HepG2 (cell line): ENCODE data around the gene CLEC19A. TPM values are rescaled to one million over a fixed set of nuclear protein-coding genes. Genes with fewer than 3 reads are reported as not detected.
A peak's percentile ranks its signal among the peaks of the same experiment; 100 is the strongest.

Experiments
- ATAC-seq: fragments of 200-7000 bp; cut with Tn5 transposase; 3 replicates; pipeline ENCODE4 v1.9.1; 2020; ENCODE audit warnings: mild to moderate bottlenecking, moderate library complexity
- BruUV-seq: library from RNA; stranded (reverse); fragments of 400-500 nt; replicated peaks from 2 replicates; lab custom pipeline; 2021; lab: Mats Ljungman, UMichigan
- CTCF ChIA-PET: fragments of 300-600 bp; formaldehyde crosslinking; extraction: SDS; loops from one replicate; lab custom pipeline; 2021; ENCODE audit warnings: low total read pairs, inconsistent platforms, low intra/inter-chr PET ratio; lab: Yijun Ruan, JAX
- POLR2A ChIA-PET: fragments of 350-600 bp; sonication (Branson Sonifier 250); formaldehyde crosslinking; loops from one replicate; lab custom pipeline; 2020; ENCODE audit warnings: antibody characterized with exemption, inconsistent platforms; lab: Yijun Ruan, JAX
- DNase-seq: peaks from one replicate; pipeline ENCODE4 v3.0.0-alpha.2; 2015; ENCODE audit warnings: low spot score
- FAIRE-seq: peaks from 3 replicates; lab custom pipeline; 2011; peaks lifted over from hg19 to GRCh38; lab: Jason Lieb, UNC
- H2AFZ ChIP-seq: one replicate; pipeline ENCODE4 v1.6.1; 2011; ENCODE audit warnings: low read length, inconsistent platforms
- H3K27ac ChIP-seq: fragments of 300-600 bp; 3 replicates; pipeline ENCODE4 v1.8.0; 2011; ENCODE audit warnings: mixed run types, mild to moderate bottlenecking, mixed read lengths, low read length, inconsistent platforms; ENCODE audit not compliant: insufficient read depth; ENCODE audit errors: extremely low read length
- H3K27me3 ChIP-seq, 2 experiments: fragments of 200-600 bp in 1 of 2; 2 replicates in 1 of 2; 3 replicates in 1 of 2; pipeline versions ENCODE4 v1.6.0 to v1.8.0; 2011; ENCODE audit warnings: low read length in 2 of 2, mild to moderate bottlenecking in 2 of 2, moderate library complexity in 2 of 2, inconsistent platforms in 1 of 2; ENCODE audit not compliant: insufficient read depth in 2 of 2, control insufficient read depth in 1 of 2
- H3K36me3 ChIP-seq, 2 experiments: fragments of 200-600 bp in 1 of 2; replicated peaks in 1 of 2; 2 replicates in 1 of 2; 3 replicates in 1 of 2; pipeline versions ENCODE4 v1.5.1 to v1.8.0; 2011; ENCODE audit warnings: low read length in 2 of 2, inconsistent platforms in 1 of 2; ENCODE audit not compliant: insufficient read depth in 2 of 2, control insufficient read depth in 1 of 2
- H3K4me1 ChIP-seq: 2 replicates; pipeline ENCODE4 v1.5.1; 2012; ENCODE audit warnings: low read length, inconsistent platforms; ENCODE audit not compliant: insufficient read depth
- H3K4me2 ChIP-seq: 2 replicates; pipeline ENCODE4 v1.6.0; 2011; ENCODE audit warnings: low read depth, low read length, inconsistent platforms
- H3K4me3 ChIP-seq, 3 experiments: fragments of 200-600 bp in 1 of 3; sonication (generic), shearing (Covaris generic) in 1 of 3; replicated peaks in 1 of 3; 2 replicates each; pipeline ENCODE4 v1.5.1; 2011 to 2016; ENCODE audit warnings: low read length in 3 of 3, inconsistent platforms in 2 of 3, low read depth in 2 of 3, mild to moderate bottlenecking in 2 of 3, control low read depth in 1 of 3, mixed read lengths in 1 of 3; ENCODE audit not compliant: insufficient read depth in 1 of 3
- H3K79me2 ChIP-seq: one replicate; pipeline ENCODE4 v1.6.1; 2011; ENCODE audit warnings: low read length, inconsistent platforms; ENCODE audit not compliant: insufficient read depth
- H3K9ac ChIP-seq: 2 replicates; pipeline ENCODE4 v1.6.0; 2011; ENCODE audit warnings: mild to moderate bottlenecking, low read depth, low read length, inconsistent platforms; ENCODE audit not compliant: insufficient read depth
- H3K9me3 ChIP-seq: 2 replicates; pipeline ENCODE4 v1.5.1; 2012; ENCODE audit warnings: mild to moderate bottlenecking, low read length
- H4K20me1 ChIP-seq: 2 replicates; pipeline ENCODE4 v1.6.0; 2011; ENCODE audit warnings: inconsistent platforms, mild to moderate bottlenecking, low read length, moderate library complexity; ENCODE audit not compliant: insufficient read depth
- AKAP8 ChIP-seq: sonication (generic); formaldehyde crosslinking; IDR thresholded peaks from 2 replicates; pipeline ENCODE4 v1.5.1; 2020; ENCODE audit warnings: mild to moderate bottlenecking, missing genetic modification reagents
- KAT8 ChIP-seq: IDR thresholded peaks from 2 replicates; pipeline ENCODE4 v1.6.1; 2016; ENCODE audit warnings: missing genetic modification reagents, missing compliant biosample characterization
- NCOA5 ChIP-seq: sonication (generic); formaldehyde crosslinking; IDR thresholded peaks from 2 replicates; pipeline ENCODE4 v1.4.0; 2020; ENCODE audit warnings: missing genetic modification reagents
- NFIB ChIP-seq: sonication (generic); formaldehyde crosslinking; IDR thresholded peaks from 2 replicates; pipeline ENCODE4 v1.9.0; 2021; ENCODE audit warnings: missing genetic modification reagents, mild to moderate bottlenecking, borderline replicate concordance
- NR3C1 ChIP-seq: sonication (generic); formaldehyde crosslinking; IDR thresholded peaks from 2 replicates; pipeline ENCODE4 v1.4.0; 2020; ENCODE audit warnings: missing genetic modification reagents
- RFX3 ChIP-seq: IDR thresholded peaks from 2 replicates; pipeline ENCODE4 v1.6.1; 2016; ENCODE audit warnings: missing biosample characterization, missing genetic modification reagents
- SRSF1 ChIP-seq: fragments of 200-400 bp; formaldehyde crosslinking; optimal IDR thresholded peaks from 2 replicates; pipeline ENCODE3; 2017; ENCODE audit warnings: mild to moderate bottlenecking, low read depth, low read length, moderate library complexity
- U2AF1 ChIP-seq: fragments of 200-400 bp; formaldehyde crosslinking; optimal IDR thresholded peaks from 2 replicates; pipeline ENCODE3; 2017; ENCODE audit warnings: mild to moderate bottlenecking, low read depth, low read length
- ZFP82 ChIP-seq: sonication (generic); formaldehyde crosslinking; IDR thresholded peaks from 2 replicates; pipeline ENCODE4 v1.5.1; 2020; ENCODE audit warnings: mild to moderate bottlenecking, missing genetic modification reagents, borderline replicate concordance
- ZNF121 ChIP-seq: sonication (generic); formaldehyde crosslinking; IDR thresholded peaks from 2 replicates; pipeline ENCODE4 v1.5.0; 2020; ENCODE audit warnings: mild to moderate bottlenecking, missing genetic modification reagents
- WGBS: methylation state at CpG from one replicate; pipeline ENCODE4 v1.1.6; 2017; ENCODE audit warnings: low lambda C conversion rate; 5-methylcytosine and 5-hydroxymethylcytosine counted together
- in situ Hi-C: cut with HindIII; loops from 2 replicates; pipeline ENCODE4 v1.10.0; 2017; ENCODE audit warnings: low pct_unique_long_range_greater_than_20kb; ENCODE audit not compliant: extremely low pct_ligation_motif_present
- intact Hi-C: fragments of 100-400 bp; cut with micrococcal nuclease; formaldehyde crosslinking; loops from one replicate; pipeline ENCODE4 v1.10.0; 2022; ENCODE audit not compliant: unreplicated experiment
- polyA plus RNA-seq, 8 experiments: library from polyadenylated mRNA; depleted of rRNA in 3 of 8; stranded (reverse) in 7 of 8; unstranded in 1 of 8; fragments of >200 nt; fragmentation: Illumina TruSeq in 4 of 8; extraction: Trizol in 4 of 8; gene quantifications; 2 replicates each; pipeline versions ENCODE4 v1.2.1 to v1.2.3, GENCODE V29; 2011 to 2016; ENCODE audit warnings: low read depth in 4 of 8, missing spikeins in 1 of 8, mixed read lengths in 1 of 8; ENCODE audit not compliant: insufficient read depth in 1 of 8
- total RNA-seq, 5 experiments: library from RNA; depleted of rRNA; stranded (reverse); fragments of >200 nt; fragmentation: Illumina TruSeq; extraction: Trizol; gene quantifications; 2 replicates each; pipeline ENCODE4 v1.2.3, GENCODE V29; 2016; ENCODE audit warnings: low read depth in 1 of 5
- TF ChIP-seq, protein P1 (sequence below): sonication (generic); formaldehyde crosslinking; IDR thresholded peaks from 2 replicates; pipeline ENCODE4 v1.4.0; 2020; ENCODE audit warnings: low read depth, mild to moderate bottlenecking, missing genetic modification reagents
- TF ChIP-seq, protein P2 (sequence below): sonication (generic); formaldehyde crosslinking; IDR thresholded peaks from 2 replicates; pipeline ENCODE4 v1.4.0; 2020; ENCODE audit warnings: missing genetic modification reagents; ENCODE audit errors: not compliant biosample characterization
- TF ChIP-seq, protein P3 (sequence below): sonication (generic); formaldehyde crosslinking; IDR thresholded peaks from 2 replicates; pipeline ENCODE4 v1.5.0; 2020; ENCODE audit warnings: missing genetic modification reagents
- TF ChIP-seq, protein P4 (sequence below): fragments of 450-650 bp; IDR thresholded peaks from 2 replicates; pipeline ENCODE4 v1.6.1; 2017; ENCODE audit warnings: mild to moderate bottlenecking

CLEC19A gene
- total and polyA plus RNA-seq, 2 of the 13 experiments (the other 11 are each of a cell fraction or from before 2014, with no cell fraction given): not detected

DNA sequence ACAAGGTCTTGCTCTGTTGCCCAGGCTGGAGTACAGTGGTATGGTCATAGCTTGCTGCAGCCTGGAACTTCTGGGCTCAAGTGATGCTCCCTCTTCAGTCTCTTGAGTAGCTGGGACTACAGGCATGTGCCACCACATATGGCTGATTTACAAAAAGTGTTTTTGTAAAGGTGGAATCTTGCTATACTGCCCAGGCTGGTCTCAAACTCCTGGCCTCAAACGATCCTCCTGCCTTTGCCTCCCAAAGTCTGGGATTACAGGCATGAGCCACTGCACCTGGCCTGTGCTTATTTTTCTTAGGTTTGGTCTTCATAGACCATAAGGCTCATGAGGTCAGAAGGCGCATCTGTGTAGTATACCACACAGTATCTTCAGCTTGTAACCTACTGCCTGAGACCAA lies 5.3 kb downstream of the CLEC19A start:
- FAIRE-seq (no peak), ATAC-seq (no peak), DNase-seq (no peak)
- TF ChIP-seq ZNF121 (peak; percentile 18; the same call in 1 of the 2 replicates), NCOA5 (CRISPR knock-in tag) (no peak), ZFP82 (no peak)
- no peak overlapping the region for H3K27ac ChIP-seq
- ChIA-PET POLR2A (no interaction called here), CTCF (no interaction called here)
- H3K4me2 ChIP-seq: no peak overlapping the region
- H4K20me1 ChIP-seq: no peaks in the 10 kb centered on the region
- no peaks in the 10 kb centered on the region for H3K4me1 ChIP-seq
- H3K9ac ChIP-seq: no peak overlapping the region
- in situ Hi-C loops: no loop called here
- intact Hi-C loops: no loop called here
- 31% methylated on average over 2 of the region's 2 CpGs for WGBS
- no TSS peak for BruUV-seq
- H3K4me3 ChIP-seq: no peak overlapping the region
- no peak overlapping the region for H2AFZ ChIP-seq
- no peaks in the 10 kb centered on the region for H3K79me2 ChIP-seq
- H3K27me3 ChIP-seq: peaks cover 0 to 15% of the 10 kb centered on the region in 2 experiments; a peak in 2 of 5 replicates
- H3K9me3 ChIP-seq: no peaks in the 10 kb centered on the region
- no peaks in the 10 kb centered on the region for H3K36me3 ChIP-seq

DNA sequence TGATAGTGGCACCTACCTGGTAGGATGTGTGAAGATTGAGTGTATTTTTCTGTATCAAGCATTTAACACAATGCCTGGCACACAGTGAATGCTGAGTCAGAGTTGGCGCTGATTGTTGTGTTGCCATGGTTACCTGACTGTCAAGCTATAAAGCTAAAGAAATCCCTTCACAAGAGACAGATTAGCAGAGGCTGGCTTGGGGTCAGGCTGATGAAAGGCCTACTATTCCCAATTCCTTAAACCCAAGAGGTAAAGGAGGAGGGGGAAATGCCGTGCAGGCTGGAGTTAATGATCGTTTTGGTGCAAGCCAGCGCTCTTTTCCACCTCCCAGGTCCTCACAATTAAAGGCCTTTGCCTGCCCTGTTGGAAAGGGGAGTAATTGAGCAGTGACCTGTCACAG lies 5.9 kb downstream of the CLEC19A start:
- no peaks in the 10 kb centered on the region for H4K20me1 ChIP-seq
- H3K4me3 ChIP-seq: no peak overlapping the region
- BruUV-seq: no TSS peak
- ChIA-PET CTCF (no interaction called here), POLR2A (no interaction called here)
- DNase-seq: no peak
- in situ Hi-C loops: no loop called here
- no peak overlapping the region for H2AFZ ChIP-seq
- H3K9ac ChIP-seq: no peak overlapping the region
- no peaks in the 10 kb centered on the region for H3K36me3 ChIP-seq
- no peak overlapping the region for H3K4me2 ChIP-seq
- WGBS: 1% methylated on average over 4 of the region's 4 CpGs
- no peak for FAIRE-seq
- H3K27me3 ChIP-seq: peaks cover 1 to 20% of the 10 kb centered on the region in 2 experiments; a peak in 3 of 5 replicates
- no peak overlapping the region for H3K27ac ChIP-seq
- no peaks in the 10 kb centered on the region for H3K79me2 ChIP-seq
- intact Hi-C loops: no loop called here
- no peaks in the 10 kb centered on the region for H3K9me3 ChIP-seq
- no peaks in the 10 kb centered on the region for H3K4me1 ChIP-seq
- no peak for ATAC-seq
- TF ChIP-seq SRSF1 (no peak), NR3C1 (CRISPR knock-in tag) (no peak), NFIB (CRISPR knock-in tag) (no peak), KAT8 (no peak), U2AF1 (no peak), RFX3 (CRISPR knock-in tag) (peak; percentile 53), AKAP8 (CRISPR knock-in tag) (no peak)
- TF ChIP-seq, protein P1, sequence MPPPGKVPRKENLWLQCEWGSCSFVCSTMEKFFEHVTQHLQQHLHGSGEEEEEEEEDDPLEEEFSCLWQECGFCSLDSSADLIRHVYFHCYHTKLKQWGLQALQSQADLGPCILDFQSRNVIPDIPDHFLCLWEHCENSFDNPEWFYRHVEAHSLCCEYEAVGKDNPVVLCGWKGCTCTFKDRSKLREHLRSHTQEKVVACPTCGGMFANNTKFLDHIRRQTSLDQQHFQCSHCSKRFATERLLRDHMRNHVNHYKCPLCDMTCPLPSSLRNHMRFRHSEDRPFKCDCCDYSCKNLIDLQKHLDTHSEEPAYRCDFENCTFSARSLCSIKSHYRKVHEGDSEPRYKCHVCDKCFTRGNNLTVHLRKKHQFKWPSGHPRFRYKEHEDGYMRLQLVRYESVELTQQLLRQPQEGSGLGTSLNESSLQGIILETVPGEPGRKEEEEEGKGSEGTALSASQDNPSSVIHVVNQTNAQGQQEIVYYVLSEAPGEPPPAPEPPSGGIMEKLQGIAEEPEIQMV (CRISPR knock-in tag): no peak
- TF ChIP-seq, protein P2, sequence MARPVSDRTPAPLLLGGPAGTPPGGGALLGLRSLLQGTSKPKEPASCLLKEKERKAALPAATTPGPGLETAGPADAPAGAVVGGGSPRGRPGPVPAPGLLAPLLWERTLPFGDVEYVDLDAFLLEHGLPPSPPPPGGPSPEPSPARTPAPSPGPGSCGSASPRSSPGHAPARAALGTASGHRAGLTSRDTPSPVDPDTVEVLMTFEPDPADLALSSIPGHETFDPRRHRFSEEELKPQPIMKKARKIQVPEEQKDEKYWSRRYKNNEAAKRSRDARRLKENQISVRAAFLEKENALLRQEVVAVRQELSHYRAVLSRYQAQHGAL: no peak
- TF ChIP-seq, protein P3, sequence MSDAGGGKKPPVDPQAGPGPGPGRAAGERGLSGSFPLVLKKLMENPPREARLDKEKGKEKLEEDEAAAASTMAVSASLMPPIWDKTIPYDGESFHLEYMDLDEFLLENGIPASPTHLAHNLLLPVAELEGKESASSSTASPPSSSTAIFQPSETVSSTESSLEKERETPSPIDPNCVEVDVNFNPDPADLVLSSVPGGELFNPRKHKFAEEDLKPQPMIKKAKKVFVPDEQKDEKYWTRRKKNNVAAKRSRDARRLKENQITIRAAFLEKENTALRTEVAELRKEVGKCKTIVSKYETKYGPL (CRISPR knock-in tag): no peak
- TF ChIP-seq, protein P4, sequence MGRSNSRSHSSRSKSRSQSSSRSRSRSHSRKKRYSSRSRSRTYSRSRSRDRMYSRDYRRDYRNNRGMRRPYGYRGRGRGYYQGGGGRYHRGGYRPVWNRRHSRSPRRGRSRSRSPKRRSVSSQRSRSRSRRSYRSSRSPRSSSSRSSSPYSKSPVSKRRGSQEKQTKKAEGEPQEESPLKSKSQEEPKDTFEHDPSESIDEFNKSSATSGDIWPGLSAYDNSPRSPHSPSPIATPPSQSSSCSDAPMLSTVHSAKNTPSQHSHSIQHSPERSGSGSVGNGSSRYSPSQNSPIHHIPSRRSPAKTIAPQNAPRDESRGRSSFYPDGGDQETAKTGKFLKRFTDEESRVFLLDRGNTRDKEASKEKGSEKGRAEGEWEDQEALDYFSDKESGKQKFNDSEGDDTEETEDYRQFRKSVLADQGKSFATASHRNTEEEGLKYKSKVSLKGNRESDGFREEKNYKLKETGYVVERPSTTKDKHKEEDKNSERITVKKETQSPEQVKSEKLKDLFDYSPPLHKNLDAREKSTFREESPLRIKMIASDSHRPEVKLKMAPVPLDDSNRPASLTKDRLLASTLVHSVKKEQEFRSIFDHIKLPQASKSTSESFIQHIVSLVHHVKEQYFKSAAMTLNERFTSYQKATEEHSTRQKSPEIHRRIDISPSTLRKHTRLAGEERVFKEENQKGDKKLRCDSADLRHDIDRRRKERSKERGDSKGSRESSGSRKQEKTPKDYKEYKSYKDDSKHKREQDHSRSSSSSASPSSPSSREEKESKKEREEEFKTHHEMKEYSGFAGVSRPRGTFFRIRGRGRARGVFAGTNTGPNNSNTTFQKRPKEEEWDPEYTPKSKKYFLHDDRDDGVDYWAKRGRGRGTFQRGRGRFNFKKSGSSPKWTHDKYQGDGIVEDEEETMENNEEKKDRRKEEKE: no peak
